AG04449 (cell line): Measurements from ENCODE around the gene ARMC5.
"Not testable (repeated sequence)": the region's sequence is repeated elsewhere in the genome, so short reads cannot be mapped to it uniquely, and the experiment has no call there.

Experiments used
- CTCF ChIA-PET: fragments of 350-600 bp; formaldehyde crosslinking; extraction: SDS; loops from one replicate; lab custom pipeline; 2021; ENCODE audit warnings: antibody characterized with exemption; lab: Yijun Ruan, JAX
- POLR2A ChIA-PET: fragments of 400-600, 350-600 bp; formaldehyde crosslinking; extraction: SDS; loops from one replicate; lab custom pipeline; 2020; ENCODE audit warnings: antibody characterized with exemption, inconsistent platforms; lab: Yijun Ruan, JAX
- DNase-seq: peaks from one replicate; pipeline ENCODE4 v3.0.0-alpha.2; 2010; ENCODE audit warnings: low read depth, low spot score
- H3K4me3 ChIP-seq: 2 replicates; pipeline ENCODE4 v1.5.1; 2011; ENCODE audit warnings: low read depth, mild to moderate bottlenecking, control low read depth, low read length
- CTCF ChIP-seq: IDR thresholded peaks from one replicate; pipeline ENCODE4 v1.5.1; 2011; ENCODE audit warnings: mild to moderate bottlenecking, moderate library complexity, low read length, control low read depth, inconsistent platforms; ENCODE audit not compliant: insufficient read depth; ENCODE audit errors: missing control alignments

The ARMC5 gene

GRCh38 chr16:31479751-31480150 is 20.4 kb downstream of the ARMC5 start:
- no peak for TF ChIP-seq CTCF
- H3K4me3 ChIP-seq, result no peak overlapping the region
- no peak for DNase-seq
- ChIA-PET CTCF (no interaction called here), POLR2A (interaction anchor here (0.6 kb wide), 1 partner anchor 35 kb away, joined by 3 read pairs; no protein-coding TSS in a partner anchor)

GRCh38 chr16:31480851-31481536 is 21.7 kb downstream of the ARMC5 start:
- no peak for DNase-seq
- no peak for TF ChIP-seq CTCF
- POLR2A ChIA-PET, result interaction anchor here (1.0 to 2.4 kb wide), 4 partner anchors 9 to 232 kb away, joined by 3 to 10 read pairs (median 4); partner anchors contain the start of gene ARMC5
- CTCF ChIA-PET, result interaction anchor here (1.1 to 1.2 kb wide), 2 partner anchors 20 to 22 kb away, joined by 4 to 6 read pairs; partner anchors contain the start of gene ARMC5
- no peak overlapping the region for H3K4me3 ChIP-seq

GRCh38 chr16:31483081-31483480 is 23.8 kb downstream of the ARMC5 start, which contains the start of gene SLC5A2:
SLC5A2 (plus strand) TSS chr16:31483123; CDS start chr16:31483137, 14 bp downstream.
- no peak within 1 kb of the TSS for H3K4me3 ChIP-seq
- ChIA-PET POLR2A (interaction anchor here (2.4 kb wide), 1 partner anchor 23 kb away, joined by 10 read pairs; the partner anchor contains the start of gene ARMC5), CTCF (no interaction called here)
- DNase-seq, result no peak
- TF ChIP-seq CTCF, result no peak

- H3K4me3 ChIP-seq, DNase-seq, CTCF ChIA-PET, POLR2A ChIA-PET: not testable (repeated sequence)
These were observed 24.7 kb downstream of the ARMC5 start for GRCh38 chr16:31484048-31484447.

GRCh38 chr16:31484491-31485171 is 25.3 kb downstream of the ARMC5 start:
- ChIA-PET POLR2A (interaction anchor here (0.9 kb wide), 1 partner anchor 10 kb away, joined by 3 read pairs; no protein-coding TSS in a partner anchor), CTCF (interaction anchor here (1.0 kb wide), 1 partner anchor 12 kb away, joined by 3 read pairs; no protein-coding TSS in a partner anchor)
- no peak overlapping the region for H3K4me3 ChIP-seq
- no peak for TF ChIP-seq CTCF
- no peak for DNase-seq

- no peak for TF ChIP-seq CTCF
- no peak for DNase-seq
- H3K4me3 ChIP-seq, result no peak overlapping the region
- ChIA-PET CTCF (interaction anchor here (1.0 to 2.8 kb wide), 3 partner anchors 11 to 25 kb away, joined by 3 to 11 read pairs (median 10); partner anchors contain the start of gene ARMC5), POLR2A (interaction anchor here (0.9 to 1.0 kb wide), 2 partner anchors 11 to 25 kb away, joined by 3 read pairs; no protein-coding TSS in a partner anchor)
These were observed 26.3 kb downstream of the ARMC5 start for GRCh38 chr16:31485571-31485970.
